Rectal smooth muscle tissue (tissue), 1 donor: ENCODE results near the gene APLF.

Source experiments
- H3K27ac ChIP-seq: one replicate; pipeline ENCODE4 v1.7.0; 2013; ENCODE audit warnings: low read depth, low read length, inconsistent platforms
- H3K27me3 ChIP-seq: one replicate; pipeline ENCODE4 v1.7.0; 2013; ENCODE audit warnings: low read length; ENCODE audit not compliant: control insufficient read depth, insufficient read depth
- H3K36me3 ChIP-seq: one replicate; pipeline ENCODE4 v1.7.0; 2013; ENCODE audit warnings: low read length; ENCODE audit not compliant: control insufficient read depth, insufficient read depth
- H3K4me1 ChIP-seq: one replicate; pipeline ENCODE4 v1.7.0; 2013; ENCODE audit warnings: low read length; ENCODE audit not compliant: control insufficient read depth, insufficient read depth
- H3K4me3 ChIP-seq: one replicate; pipeline ENCODE4 v1.7.0; 2013; ENCODE audit warnings: low read length
- H3K9ac ChIP-seq: one replicate; pipeline ENCODE4 v1.7.0; 2013; ENCODE audit warnings: low read length

APLF gene, protein sequence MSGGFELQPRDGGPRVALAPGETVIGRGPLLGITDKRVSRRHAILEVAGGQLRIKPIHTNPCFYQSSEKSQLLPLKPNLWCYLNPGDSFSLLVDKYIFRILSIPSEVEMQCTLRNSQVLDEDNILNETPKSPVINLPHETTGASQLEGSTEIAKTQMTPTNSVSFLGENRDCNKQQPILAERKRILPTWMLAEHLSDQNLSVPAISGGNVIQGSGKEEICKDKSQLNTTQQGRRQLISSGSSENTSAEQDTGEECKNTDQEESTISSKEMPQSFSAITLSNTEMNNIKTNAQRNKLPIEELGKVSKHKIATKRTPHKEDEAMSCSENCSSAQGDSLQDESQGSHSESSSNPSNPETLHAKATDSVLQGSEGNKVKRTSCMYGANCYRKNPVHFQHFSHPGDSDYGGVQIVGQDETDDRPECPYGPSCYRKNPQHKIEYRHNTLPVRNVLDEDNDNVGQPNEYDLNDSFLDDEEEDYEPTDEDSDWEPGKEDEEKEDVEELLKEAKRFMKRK

GRCh38 chr2:68467077-68467960 is at the start of gene APLF, which contains the start of gene FBXO48:
APLF (plus strand) TSS chr2:68467585; CDS start chr2:68467732, 147 bp downstream.
FBXO48 (minus strand) TSS chr2:68467294; CDS start chr2:68465145, 2,149 bp downstream.
- Histone ChIP-seq H3K4me3 (peak within 1 kb of the TSS; percentile 98), H3K9ac (peak within 1 kb of the TSS; percentile 80), H3K36me3 (no peaks in the 10 kb centered on the region), H3K27me3 (no peaks in the 10 kb centered on the region), H3K27ac (peak within 1 kb of the TSS; percentile 88), H3K4me1 (no peaks in the 10 kb centered on the region)

DNA sequence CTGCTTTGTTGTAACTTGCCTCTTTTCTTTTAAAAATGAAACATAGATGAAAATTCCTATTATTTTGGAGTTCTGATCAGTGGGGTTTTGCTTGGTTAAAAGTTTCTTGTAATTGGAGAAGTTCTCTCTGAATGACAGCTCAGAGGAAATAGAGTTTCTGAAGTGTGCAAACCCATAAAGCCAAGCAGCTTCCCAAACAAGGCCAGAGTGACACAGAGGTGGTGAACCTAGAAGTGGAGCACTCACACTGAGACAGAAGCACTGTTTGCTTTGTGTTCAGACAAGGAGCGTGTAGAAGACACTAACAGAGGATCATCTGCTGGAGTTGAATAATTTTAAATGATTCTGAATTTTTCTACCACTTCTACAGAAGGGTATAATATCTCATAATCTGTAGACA is 49.5 kb upstream of the APLF start:
- Histone ChIP-seq H3K27ac (no peak overlapping the region), H3K27me3 (no peaks in the 10 kb centered on the region), H3K9ac (no peak overlapping the region), H3K36me3 (no peaks in the 10 kb centered on the region), H3K4me3 (no peak overlapping the region), H3K4me1 (no peaks in the 10 kb centered on the region)

- Histone ChIP-seq H3K4me1 (no peaks in the 10 kb centered on the region), H3K27me3 (no peaks in the 10 kb centered on the region), H3K36me3 (no peaks in the 10 kb centered on the region), H3K4me3 (no peak overlapping the region), H3K9ac (no peak overlapping the region), H3K27ac (no peak overlapping the region)
Observed at GRCh38 chr2:68418419-68418818, 49.0 kb upstream of the APLF start.

DNA sequence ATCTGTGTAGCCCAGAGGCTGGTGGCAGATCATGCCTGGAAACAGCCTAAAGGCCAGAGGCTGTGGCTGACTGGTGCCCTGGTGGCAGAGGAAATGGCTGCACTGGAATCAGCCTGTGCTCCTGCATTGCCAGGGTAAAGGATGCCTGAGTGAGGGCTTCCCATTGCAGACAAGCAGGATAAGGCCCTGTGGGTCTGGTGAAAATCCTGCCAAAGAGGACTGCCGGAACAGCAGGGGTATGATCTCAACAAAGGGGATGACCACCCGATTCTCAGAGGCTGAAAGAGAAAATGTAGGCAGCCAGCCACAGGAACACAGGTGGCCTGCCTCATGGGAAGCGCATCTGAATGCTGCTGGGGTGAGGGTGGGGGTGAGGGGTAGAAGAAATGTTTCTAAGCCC is 48.5 kb upstream of the APLF start:
- no peaks in the 10 kb centered on the region for H3K36me3 ChIP-seq
- H3K4me1 ChIP-seq, result no peaks in the 10 kb centered on the region
- no peaks in the 10 kb centered on the region for H3K27me3 ChIP-seq
- H3K27ac ChIP-seq, result no peak overlapping the region
- H3K9ac ChIP-seq, result no peak overlapping the region
- H3K4me3 ChIP-seq, result no peak overlapping the region

DNA sequence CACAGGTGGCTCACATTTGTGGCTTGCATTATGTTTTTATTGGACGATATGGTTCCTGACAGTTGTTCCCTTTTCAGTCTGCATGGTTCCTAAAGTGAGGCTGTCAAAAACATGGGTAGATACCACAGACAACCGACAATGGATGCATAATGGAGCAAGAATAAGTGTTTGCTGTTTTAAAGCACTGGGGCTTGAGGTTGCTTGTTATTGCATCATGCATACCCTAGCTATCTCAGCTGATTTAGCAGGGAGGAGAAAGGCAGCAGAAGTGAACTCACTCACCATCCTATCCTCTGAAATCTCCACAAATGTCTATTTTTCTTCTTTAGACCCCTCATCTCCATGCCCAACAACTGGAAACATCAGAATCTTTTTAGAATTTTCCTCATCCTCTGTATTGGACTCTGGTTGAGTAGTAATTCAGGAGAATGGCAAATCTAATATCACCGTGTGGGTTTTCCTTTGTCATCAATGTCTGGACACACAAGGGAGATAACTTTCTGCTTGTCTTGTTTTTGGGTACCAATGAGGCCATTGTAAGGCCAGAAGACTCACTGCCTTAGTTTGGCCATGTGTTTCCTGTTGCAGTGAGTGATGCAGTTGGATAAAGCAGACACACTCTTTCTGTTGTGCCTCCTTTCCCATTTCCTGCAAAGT is 47.0 kb upstream of the APLF start:
- Histone ChIP-seq H3K4me1 (no peaks in the 10 kb centered on the region), H3K4me3 (no peak overlapping the region), H3K27ac (no peak overlapping the region), H3K27me3 (no peaks in the 10 kb centered on the region), H3K9ac (no peak overlapping the region), H3K36me3 (no peaks in the 10 kb centered on the region)

DNA sequence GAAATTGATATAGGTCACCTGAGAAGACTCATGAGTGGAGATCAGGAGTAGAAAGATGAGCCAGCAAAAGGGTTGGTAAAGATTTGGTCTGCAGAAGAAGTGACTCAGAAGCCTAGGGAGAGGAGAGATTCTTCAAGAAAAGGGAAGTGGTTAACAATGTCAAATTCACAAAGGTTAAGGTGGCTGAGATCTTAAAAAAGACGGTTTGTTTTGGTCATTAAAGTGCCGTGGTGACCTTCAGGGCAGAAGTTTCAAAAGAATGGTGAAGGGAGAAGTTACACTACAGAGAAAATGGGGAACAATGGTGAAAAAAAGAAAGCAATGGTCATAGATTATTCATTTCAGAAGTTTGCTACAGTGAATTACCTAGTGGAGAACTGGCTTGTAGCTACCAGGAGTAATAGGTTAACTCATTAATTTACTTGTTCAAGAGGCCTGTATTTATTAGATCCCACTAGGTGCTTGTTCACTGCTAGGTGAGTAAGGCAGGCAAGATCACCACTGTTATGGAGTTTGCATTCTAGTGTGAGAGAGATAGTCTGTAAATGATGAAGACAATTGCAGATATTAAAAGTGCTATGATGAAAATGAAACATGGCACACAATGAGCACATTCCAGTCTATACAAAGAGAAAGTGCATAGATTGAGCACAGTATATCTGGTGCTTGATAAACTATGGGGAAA is 43.3 kb upstream of the APLF start:
- H3K27me3 ChIP-seq, result no peaks in the 10 kb centered on the region
- no peaks in the 10 kb centered on the region for H3K4me1 ChIP-seq
- no peak overlapping the region for H3K9ac ChIP-seq
- no peak overlapping the region for H3K27ac ChIP-seq
- H3K4me3 ChIP-seq, result no peak overlapping the region
- no peaks in the 10 kb centered on the region for H3K36me3 ChIP-seq

DNA sequence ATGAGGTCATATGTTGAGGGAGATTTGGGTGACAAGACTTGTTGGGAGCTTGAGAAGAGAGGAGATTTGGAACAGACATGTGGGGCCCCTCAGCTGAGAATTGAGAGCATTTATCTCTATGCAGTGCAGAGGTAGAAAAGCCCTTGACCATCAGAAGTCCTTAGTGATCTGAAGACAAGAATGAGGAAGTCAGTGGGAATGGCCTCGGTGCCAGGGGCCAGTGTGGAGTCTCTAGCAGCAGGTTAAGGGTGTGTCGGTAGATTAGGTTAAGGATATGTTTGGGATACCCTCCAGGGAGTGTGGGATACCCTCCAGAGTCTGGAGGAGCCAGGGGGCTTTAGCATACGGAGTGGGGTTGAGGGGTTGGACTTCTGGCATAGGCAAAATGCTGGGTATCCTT is 41.9 kb upstream of the APLF start:
- Histone ChIP-seq H3K9ac (no peak overlapping the region), H3K36me3 (no peaks in the 10 kb centered on the region), H3K27me3 (no peaks in the 10 kb centered on the region), H3K27ac (no peak overlapping the region), H3K4me3 (no peak overlapping the region), H3K4me1 (no peaks in the 10 kb centered on the region)

GRCh38 chr2:68426446-68426845 is 40.9 kb upstream of the APLF start:
- Histone ChIP-seq H3K27me3 (no peaks in the 10 kb centered on the region), H3K4me3 (no peak overlapping the region), H3K27ac (no peak overlapping the region), H3K9ac (no peak overlapping the region), H3K4me1 (no peaks in the 10 kb centered on the region), H3K36me3 (no peaks in the 10 kb centered on the region)

GRCh38 chr2:68426848-68427579 is 40.4 kb upstream of the APLF start:
- no peak overlapping the region for H3K4me3 ChIP-seq
- no peak overlapping the region for H3K27ac ChIP-seq
- H3K27me3 ChIP-seq, result no peaks in the 10 kb centered on the region
- no peaks in the 10 kb centered on the region for H3K4me1 ChIP-seq
- H3K9ac ChIP-seq, result no peak overlapping the region
- H3K36me3 ChIP-seq, result no peaks in the 10 kb centered on the region

DNA sequence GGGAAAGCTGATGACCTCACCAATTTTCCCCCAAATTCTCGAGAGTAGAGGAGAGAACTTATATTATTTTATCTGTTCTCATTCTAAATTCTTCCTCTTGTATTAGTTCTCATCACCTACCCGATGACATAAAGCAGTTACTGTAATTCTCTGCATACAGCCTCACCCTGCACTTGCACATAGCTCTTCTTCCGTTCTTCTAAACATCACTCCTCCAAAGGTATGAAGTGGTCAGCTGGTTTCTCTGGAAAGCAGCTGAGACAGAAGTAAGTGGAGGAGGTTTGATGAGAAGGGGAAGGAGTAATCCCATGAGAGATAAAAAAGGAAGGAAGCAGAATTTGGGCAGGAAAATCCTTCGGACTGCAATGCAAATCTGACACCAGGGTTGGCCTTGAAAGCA is 39.3 kb upstream of the APLF start:
- Histone ChIP-seq H3K27me3 (no peaks in the 10 kb centered on the region), H3K27ac (no peak overlapping the region), H3K9ac (no peak overlapping the region), H3K36me3 (no peaks in the 10 kb centered on the region), H3K4me3 (no peak overlapping the region), H3K4me1 (no peaks in the 10 kb centered on the region)

DNA sequence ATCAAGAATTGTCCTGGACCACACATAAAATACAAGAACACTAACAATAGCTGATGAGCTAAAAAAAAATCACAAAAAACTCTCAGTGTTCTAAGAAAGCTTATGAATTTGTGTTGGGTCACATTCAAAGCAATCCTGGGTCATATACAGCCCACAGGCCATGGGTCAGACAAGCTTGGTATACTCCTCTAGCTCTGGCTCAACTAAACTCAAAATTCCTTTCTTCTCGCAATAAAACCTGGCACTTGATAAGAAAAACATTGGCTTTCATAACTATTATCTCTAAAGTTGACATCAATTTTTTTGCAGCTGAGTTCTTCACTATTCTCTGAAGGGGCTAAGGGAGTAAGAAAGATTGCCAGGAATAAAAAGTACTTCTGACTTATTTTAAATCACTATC is 38.6 kb upstream of the APLF start:
- Histone ChIP-seq H3K4me1 (no peaks in the 10 kb centered on the region), H3K9ac (no peak overlapping the region), H3K27me3 (no peaks in the 10 kb centered on the region), H3K27ac (no peak overlapping the region), H3K36me3 (no peaks in the 10 kb centered on the region), H3K4me3 (no peak overlapping the region)
